ENCODE measurements around the gene ARRDC4. TPM values are rescaled to one million over a fixed set of nuclear protein-coding genes. Genes with fewer than 3 reads are reported as not detected.

Gene ARRDC4
- total and polyA plus RNA-seq, 2 experiments from 2014 or later: 16.9 to 35.3 TPM

DNA sequence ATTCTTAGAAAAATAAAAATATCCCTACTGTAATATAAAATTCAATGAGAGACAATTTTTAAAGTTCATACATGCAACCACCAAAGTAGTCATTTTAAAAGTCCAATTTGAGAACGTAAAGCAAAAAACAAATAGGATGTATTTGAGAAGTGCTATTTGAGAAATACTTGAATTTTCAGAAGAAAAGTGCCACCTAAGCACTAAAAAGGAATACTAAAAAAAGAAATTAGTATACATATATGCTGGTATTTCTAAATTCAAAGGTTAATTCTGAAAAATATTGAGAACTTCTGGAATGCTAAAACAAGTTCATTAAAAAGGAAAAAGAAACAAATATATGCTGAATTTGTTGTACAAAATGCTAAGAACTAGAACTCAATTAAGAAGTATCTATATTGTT, 29.2 kb upstream of the ARRDC4 start:
- no peaks in the 10 kb centered on the region for H3K36me3 ChIP-seq (replicated peaks; ENCODE audit: insufficient read depth, low read depth)
- H3K4me2 ChIP-seq: no peak overlapping the region
- no peaks in the 10 kb centered on the region for H3K9me2 ChIP-seq (replicated peaks; ENCODE audit: insufficient read depth)
- WGBS (ENCODE audit: low lambda C conversion rate, missing lambda C conversion rate): 75% methylated on average over 1 of the region's 1 CpG
- H2AFZ ChIP-seq: no peak overlapping the region
- no peaks in the 10 kb centered on the region for H3K9me3 ChIP-seq (ENCODE audit: low read depth)
- no peaks in the 10 kb centered on the region for H3K27me3 ChIP-seq
- no peak for DNase-seq (ENCODE audit: low spot score)
- no peak overlapping the region for H3K4me3 ChIP-seq
- no peak overlapping the region for H3K27ac ChIP-seq
- no peaks in the 10 kb centered on the region for H3K79me2 ChIP-seq
- TF ChIP-seq EZH2 (IDR thresholded peaks at IDR 0.05; ENCODE audit: borderline replicate concordance) (no peak), EZH2phosphoT487 (IDR thresholded peaks at IDR 0.05; ENCODE audit: low read depth, severe bottlenecking, unreplicated experiment) (no peak), CTCF (IDR thresholded peaks at IDR 0.05; ENCODE audit: poor library complexity) (no peak)
- no peaks in the 10 kb centered on the region for H3K4me1 ChIP-seq (ENCODE audit: insufficient read depth)
- H4K20me1 ChIP-seq (ENCODE audit: insufficient read depth, poor library complexity, severe bottlenecking): no peaks in the 10 kb centered on the region

GRCh38 chr15:97933589-97933988, 26.9 kb upstream of the ARRDC4 start:
- WGBS (ENCODE audit: low lambda C conversion rate, missing lambda C conversion rate): 82% methylated on average over 1 of the region's 1 CpG
- Histone ChIP-seq H3K9me3 (ENCODE audit: low read depth) (no peaks in the 10 kb centered on the region), H3K27me3 (no peaks in the 10 kb centered on the region), H2AFZ (no peak overlapping the region), H3K36me3 (replicated peaks; ENCODE audit: insufficient read depth, low read depth) (no peaks in the 10 kb centered on the region), H3K27ac (no peak overlapping the region), H3K79me2 (no peaks in the 10 kb centered on the region), H3K4me2 (no peak overlapping the region), H3K9me2 (replicated peaks; ENCODE audit: insufficient read depth) (no peaks in the 10 kb centered on the region), H3K4me1 (ENCODE audit: insufficient read depth) (no peaks in the 10 kb centered on the region), H4K20me1 (ENCODE audit: insufficient read depth, poor library complexity, severe bottlenecking) (no peaks in the 10 kb centered on the region), H3K4me3 (no peak overlapping the region)
- no peak for DNase-seq (ENCODE audit: low spot score)
- TF ChIP-seq CTCF (IDR thresholded peaks at IDR 0.05; ENCODE audit: poor library complexity): no peak
- TF ChIP-seq EZH2phosphoT487 (IDR thresholded peaks at IDR 0.05; ENCODE audit: low read depth, severe bottlenecking, unreplicated experiment): no peak
- TF ChIP-seq EZH2 (IDR thresholded peaks at IDR 0.05; ENCODE audit: borderline replicate concordance): no peak

DNA sequence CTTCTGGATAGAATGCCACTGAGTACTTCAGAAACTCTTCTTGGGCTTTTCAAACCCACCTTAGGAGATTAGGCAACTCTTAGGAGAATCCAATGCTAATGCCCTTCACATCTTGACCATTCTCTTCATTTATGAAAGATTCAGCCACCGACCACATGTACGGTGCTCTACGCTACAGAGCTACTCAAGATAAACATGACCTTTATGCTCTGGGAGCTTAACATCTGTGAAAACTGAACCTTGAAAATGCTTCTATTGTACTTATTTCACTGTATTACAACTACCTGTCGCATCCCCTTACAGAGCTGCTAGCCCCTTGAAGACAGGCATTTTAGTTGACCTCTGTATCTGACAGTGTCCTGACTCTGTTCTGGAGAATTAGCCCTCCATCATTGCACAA, 19.5 kb upstream of the ARRDC4 start:
- WGBS (ENCODE audit: low lambda C conversion rate, missing lambda C conversion rate): 88% methylated on average over 4 of the region's 4 CpGs
- H3K27ac ChIP-seq: no peak overlapping the region
- no peak for DNase-seq (ENCODE audit: low spot score)

More for the DNA sequence above, 19.5 kb upstream of the ARRDC4 start:
- Histone ChIP-seq H3K4me3 (no peak overlapping the region), H3K36me3 (replicated peaks; ENCODE audit: insufficient read depth, low read depth) (no peaks in the 10 kb centered on the region), H3K4me2 (no peak overlapping the region), H3K79me2 (no peaks in the 10 kb centered on the region), H3K9me3 (ENCODE audit: low read depth) (no peaks in the 10 kb centered on the region), H4K20me1 (ENCODE audit: insufficient read depth, poor library complexity, severe bottlenecking) (no peaks in the 10 kb centered on the region), H3K4me1 (ENCODE audit: insufficient read depth) (no peaks in the 10 kb centered on the region), H2AFZ (no peak overlapping the region), H3K27me3 (no peaks in the 10 kb centered on the region), H3K9me2 (replicated peaks; ENCODE audit: insufficient read depth) (no peaks in the 10 kb centered on the region)
- TF ChIP-seq EZH2 (IDR thresholded peaks at IDR 0.05; ENCODE audit: borderline replicate concordance) (no peak), CTCF (IDR thresholded peaks at IDR 0.05; ENCODE audit: poor library complexity) (no peak), EZH2phosphoT487 (IDR thresholded peaks at IDR 0.05; ENCODE audit: low read depth, severe bottlenecking, unreplicated experiment) (no peak)

Measured in hepatocyte (in vitro differentiated cells).